ENCODE measurements around the gene MCEMP1.

DNA sequence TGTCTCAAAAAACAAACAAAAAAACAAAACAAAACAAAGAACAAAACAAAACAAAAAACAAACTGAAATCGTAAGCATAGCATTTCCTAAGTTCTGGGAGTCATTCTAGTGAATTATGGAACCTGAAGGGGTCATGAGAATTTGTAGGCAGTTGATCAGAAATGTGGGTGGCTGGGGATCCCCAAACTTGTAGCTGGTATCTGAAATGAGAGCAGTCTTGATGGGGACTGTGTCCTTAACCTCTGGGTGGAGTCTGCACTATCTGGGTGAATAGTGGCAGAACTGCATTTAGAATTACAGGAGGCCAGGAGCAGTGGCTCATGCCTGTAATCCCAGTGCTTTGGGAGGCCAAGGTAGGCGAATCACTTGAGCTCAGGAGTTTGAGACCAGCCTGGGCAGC lies 48.9 kb downstream of the MCEMP1 start:
- TF ChIP-seq POLR2AphosphoS5 (IDR thresholded peaks at IDR 0.05; ENCODE audit: insufficient read depth in 1 of 2, low read depth in 1 of 2) (no peak), POLR2A (IDR thresholded peaks at IDR 0.05) (no peak)
